GM23338 (cell line): ENCODE results near the gene TUFT1.

Source experiments
- CREB1 ChIP-seq: fragments of 250-450 bp; sonication (Bioruptor Pico); IDR thresholded peaks from 2 replicates; pipeline ENCODE4 v1.5.0; 2020; ENCODE audit warnings: low read depth, mild to moderate bottlenecking, moderate library complexity
- ETS1 ChIP-seq: IDR thresholded peaks from 2 replicates; pipeline ENCODE4 v1.6.1; 2016; ENCODE audit warnings: antibody characterized with exemption
- EZH2 ChIP-seq: fragments of 200-600 bp; sonication (generic); IDR thresholded peaks from one replicate; pipeline ENCODE4 v1.8.0; 2017; ENCODE audit warnings: antibody characterized with exemption, mild to moderate bottlenecking, low read depth; ENCODE audit not compliant: unreplicated experiment
- EZH2phosphoT487 ChIP-seq: fragments of 200-600 bp; sonication (generic); IDR thresholded peaks from one replicate; pipeline ENCODE4 v1.8.1; 2018; ENCODE audit warnings: antibody characterized with exemption; ENCODE audit not compliant: unreplicated experiment
- JUNB ChIP-seq: IDR thresholded peaks from one replicate; pipeline ENCODE4 v1.6.1; 2016; ENCODE audit warnings: antibody characterized with exemption; ENCODE audit not compliant: unreplicated experiment
- NANOG ChIP-seq: IDR thresholded peaks from 2 replicates; pipeline ENCODE4 v1.6.1; 2016; ENCODE audit warnings: antibody characterized with exemption, borderline replicate concordance
- POLR2AphosphoS5 ChIP-seq: IDR thresholded peaks from 2 replicates; pipeline ENCODE4 v1.6.1; 2016; ENCODE audit warnings: antibody characterized with exemption, low read depth
- STAT1 ChIP-seq: IDR thresholded peaks from one replicate; pipeline ENCODE4 v1.6.1; 2016; ENCODE audit warnings: antibody characterized with exemption; ENCODE audit not compliant: unreplicated experiment
- ZNF114 ChIP-seq: fragments of 250-450 bp; sonication (Bioruptor Pico); IDR thresholded peaks from 2 replicates; pipeline ENCODE4 v1.5.0; 2020; ENCODE audit warnings: mild to moderate bottlenecking, moderate library complexity
- ZNF331 ChIP-seq: fragments of 250-450 bp; sonication (Bioruptor Pico); IDR thresholded peaks from 2 replicates; pipeline ENCODE4 v1.5.0; 2020; ENCODE audit warnings: low read depth, mild to moderate bottlenecking, moderate library complexity
- TF ChIP-seq, protein P1 (sequence below), 2 experiments: fragments of 200-600 bp in 1 of 2; sonication (generic) in 1 of 2; conservative IDR thresholded peaks; 2 replicates each; pipeline versions ENCODE4 v1.5.1 to v1.6.1; 2016 to 2017; ENCODE audit warnings: antibody characterized with exemption in 2 of 2, low read depth in 2 of 2, mild to moderate bottlenecking in 2 of 2, moderate library complexity in 1 of 2
- TF ChIP-seq, protein P2 (sequence below): IDR thresholded peaks from one replicate; pipeline ENCODE4 v1.6.1; 2018; ENCODE audit warnings: antibody characterized with exemption; ENCODE audit not compliant: unreplicated experiment
- TF ChIP-seq, protein P3 (sequence below): fragments of 250-450 bp; sonication (Bioruptor Pico); IDR thresholded peaks from 2 replicates; pipeline ENCODE4 v1.5.0; 2020; ENCODE audit warnings: mild to moderate bottlenecking, moderate library complexity

GRCh38 chr1:151536499-151536898, 3.6 kb upstream of the TUFT1 start:
- TF ChIP-seq, protein P1, sequence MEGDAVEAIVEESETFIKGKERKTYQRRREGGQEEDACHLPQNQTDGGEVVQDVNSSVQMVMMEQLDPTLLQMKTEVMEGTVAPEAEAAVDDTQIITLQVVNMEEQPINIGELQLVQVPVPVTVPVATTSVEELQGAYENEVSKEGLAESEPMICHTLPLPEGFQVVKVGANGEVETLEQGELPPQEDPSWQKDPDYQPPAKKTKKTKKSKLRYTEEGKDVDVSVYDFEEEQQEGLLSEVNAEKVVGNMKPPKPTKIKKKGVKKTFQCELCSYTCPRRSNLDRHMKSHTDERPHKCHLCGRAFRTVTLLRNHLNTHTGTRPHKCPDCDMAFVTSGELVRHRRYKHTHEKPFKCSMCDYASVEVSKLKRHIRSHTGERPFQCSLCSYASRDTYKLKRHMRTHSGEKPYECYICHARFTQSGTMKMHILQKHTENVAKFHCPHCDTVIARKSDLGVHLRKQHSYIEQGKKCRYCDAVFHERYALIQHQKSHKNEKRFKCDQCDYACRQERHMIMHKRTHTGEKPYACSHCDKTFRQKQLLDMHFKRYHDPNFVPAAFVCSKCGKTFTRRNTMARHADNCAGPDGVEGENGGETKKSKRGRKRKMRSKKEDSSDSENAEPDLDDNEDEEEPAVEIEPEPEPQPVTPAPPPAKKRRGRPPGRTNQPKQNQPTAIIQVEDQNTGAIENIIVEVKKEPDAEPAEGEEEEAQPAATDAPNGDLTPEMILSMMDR (conservative IDR thresholded peaks at IDR 0.05; ENCODE audit: low read depth in 2 of 2): no peak
- TF ChIP-seq EZH2 (no peak), ZNF114 (CRISPR knock-in tag) (no peak), STAT1 (no peak), POLR2AphosphoS5 (no peak), EZH2phosphoT487 (no peak), CREB1 (CRISPR knock-in tag) (no peak), ETS1 (no peak), JUNB (no peak), ZNF331 (CRISPR knock-in tag) (no peak), NANOG (no peak)
- TF ChIP-seq, protein P2, sequence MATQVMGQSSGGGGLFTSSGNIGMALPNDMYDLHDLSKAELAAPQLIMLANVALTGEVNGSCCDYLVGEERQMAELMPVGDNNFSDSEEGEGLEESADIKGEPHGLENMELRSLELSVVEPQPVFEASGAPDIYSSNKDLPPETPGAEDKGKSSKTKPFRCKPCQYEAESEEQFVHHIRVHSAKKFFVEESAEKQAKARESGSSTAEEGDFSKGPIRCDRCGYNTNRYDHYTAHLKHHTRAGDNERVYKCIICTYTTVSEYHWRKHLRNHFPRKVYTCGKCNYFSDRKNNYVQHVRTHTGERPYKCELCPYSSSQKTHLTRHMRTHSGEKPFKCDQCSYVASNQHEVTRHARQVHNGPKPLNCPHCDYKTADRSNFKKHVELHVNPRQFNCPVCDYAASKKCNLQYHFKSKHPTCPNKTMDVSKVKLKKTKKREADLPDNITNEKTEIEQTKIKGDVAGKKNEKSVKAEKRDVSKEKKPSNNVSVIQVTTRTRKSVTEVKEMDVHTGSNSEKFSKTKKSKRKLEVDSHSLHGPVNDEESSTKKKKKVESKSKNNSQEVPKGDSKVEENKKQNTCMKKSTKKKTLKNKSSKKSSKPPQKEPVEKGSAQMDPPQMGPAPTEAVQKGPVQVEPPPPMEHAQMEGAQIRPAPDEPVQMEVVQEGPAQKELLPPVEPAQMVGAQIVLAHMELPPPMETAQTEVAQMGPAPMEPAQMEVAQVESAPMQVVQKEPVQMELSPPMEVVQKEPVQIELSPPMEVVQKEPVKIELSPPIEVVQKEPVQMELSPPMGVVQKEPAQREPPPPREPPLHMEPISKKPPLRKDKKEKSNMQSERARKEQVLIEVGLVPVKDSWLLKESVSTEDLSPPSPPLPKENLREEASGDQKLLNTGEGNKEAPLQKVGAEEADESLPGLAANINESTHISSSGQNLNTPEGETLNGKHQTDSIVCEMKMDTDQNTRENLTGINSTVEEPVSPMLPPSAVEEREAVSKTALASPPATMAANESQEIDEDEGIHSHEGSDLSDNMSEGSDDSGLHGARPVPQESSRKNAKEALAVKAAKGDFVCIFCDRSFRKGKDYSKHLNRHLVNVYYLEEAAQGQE: no peak
- TF ChIP-seq, protein P3, sequence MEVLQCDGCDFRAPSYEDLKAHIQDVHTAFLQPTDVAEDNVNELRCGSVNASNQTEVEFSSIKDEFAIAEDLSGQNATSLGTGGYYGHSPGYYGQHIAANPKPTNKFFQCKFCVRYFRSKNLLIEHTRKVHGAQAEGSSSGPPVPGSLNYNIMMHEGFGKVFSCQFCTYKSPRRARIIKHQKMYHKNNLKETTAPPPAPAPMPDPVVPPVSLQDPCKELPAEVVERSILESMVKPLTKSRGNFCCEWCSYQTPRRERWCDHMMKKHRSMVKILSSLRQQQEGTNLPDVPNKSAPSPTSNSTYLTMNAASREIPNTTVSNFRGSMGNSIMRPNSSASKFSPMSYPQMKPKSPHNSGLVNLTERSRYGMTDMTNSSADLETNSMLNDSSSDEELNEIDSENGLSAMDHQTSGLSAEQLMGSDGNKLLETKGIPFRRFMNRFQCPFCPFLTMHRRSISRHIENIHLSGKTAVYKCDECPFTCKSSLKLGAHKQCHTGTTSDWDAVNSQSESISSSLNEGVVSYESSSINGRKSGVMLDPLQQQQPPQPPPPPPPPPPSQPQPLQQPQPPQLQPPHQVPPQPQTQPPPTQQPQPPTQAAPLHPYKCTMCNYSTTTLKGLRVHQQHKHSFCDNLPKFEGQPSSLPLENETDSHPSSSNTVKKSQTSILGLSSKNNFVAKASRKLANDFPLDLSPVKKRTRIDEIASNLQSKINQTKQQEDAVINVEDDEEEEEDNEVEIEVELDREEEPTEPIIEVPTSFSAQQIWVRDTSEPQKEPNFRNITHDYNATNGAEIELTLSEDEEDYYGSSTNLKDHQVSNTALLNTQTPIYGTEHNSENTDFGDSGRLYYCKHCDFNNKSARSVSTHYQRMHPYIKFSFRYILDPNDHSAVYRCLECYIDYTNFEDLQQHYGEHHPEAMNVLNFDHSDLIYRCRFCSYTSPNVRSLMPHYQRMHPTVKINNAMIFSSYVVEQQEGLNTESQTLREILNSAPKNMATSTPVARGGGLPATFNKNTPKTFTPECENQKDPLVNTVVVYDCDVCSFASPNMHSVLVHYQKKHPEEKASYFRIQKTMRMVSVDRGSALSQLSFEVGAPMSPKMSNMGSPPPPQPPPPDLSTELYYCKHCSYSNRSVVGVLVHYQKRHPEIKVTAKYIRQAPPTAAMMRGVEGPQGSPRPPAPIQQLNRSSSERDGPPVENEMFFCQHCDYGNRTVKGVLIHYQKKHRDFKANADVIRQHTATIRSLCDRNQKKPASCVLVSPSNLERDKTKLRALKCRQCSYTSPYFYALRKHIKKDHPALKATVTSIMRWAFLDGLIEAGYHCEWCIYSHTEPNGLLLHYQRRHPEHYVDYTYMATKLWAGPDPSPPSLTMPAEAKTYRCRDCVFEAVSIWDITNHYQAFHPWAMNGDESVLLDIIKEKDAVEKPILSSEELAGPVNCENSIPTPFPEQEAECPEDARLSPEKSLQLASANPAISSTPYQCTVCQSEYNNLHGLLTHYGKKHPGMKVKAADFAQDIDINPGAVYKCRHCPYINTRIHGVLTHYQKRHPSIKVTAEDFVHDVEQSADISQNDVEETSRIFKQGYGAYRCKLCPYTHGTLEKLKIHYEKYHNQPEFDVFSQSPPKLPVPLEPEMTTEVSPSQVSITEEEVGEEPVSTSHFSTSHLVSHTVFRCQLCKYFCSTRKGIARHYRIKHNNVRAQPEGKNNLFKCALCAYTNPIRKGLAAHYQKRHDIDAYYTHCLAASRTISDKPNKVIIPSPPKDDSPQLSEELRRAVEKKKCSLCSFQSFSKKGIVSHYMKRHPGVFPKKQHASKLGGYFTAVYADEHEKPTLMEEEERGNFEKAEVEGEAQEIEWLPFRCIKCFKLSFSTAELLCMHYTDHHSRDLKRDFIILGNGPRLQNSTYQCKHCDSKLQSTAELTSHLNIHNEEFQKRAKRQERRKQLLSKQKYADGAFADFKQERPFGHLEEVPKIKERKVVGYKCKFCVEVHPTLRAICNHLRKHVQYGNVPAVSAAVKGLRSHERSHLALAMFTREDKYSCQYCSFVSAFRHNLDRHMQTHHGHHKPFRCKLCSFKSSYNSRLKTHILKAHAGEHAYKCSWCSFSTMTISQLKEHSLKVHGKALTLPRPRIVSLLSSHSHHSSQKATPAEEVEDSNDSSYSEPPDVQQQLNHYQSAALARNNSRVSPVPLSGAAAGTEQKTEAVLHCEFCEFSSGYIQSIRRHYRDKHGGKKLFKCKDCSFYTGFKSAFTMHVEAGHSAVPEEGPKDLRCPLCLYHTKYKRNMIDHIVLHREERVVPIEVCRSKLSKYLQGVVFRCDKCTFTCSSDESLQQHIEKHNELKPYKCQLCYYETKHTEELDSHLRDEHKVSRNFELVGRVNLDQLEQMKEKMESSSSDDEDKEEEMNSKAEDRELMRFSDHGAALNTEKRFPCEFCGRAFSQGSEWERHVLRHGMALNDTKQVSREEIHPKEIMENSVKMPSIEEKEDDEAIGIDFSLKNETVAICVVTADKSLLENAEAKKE (CRISPR knock-in tag): no peak
